Calu3 (cell line): ENCODE measurements around the gene SEC16A. TPM values are rescaled to one million over a fixed set of nuclear protein-coding genes. Genes with fewer than 3 reads are reported as not detected.

Experiments used
- BruUV-seq: library from RNA; stranded (reverse); fragments of 400-500 nt; replicated peaks from 2 replicates; lab custom pipeline; 2021; lab: Mats Ljungman, UMichigan
- CTCF ChIA-PET: fragments of 300-600 bp; sonication (Branson Sonifier 250); formaldehyde crosslinking; loops from one replicate; lab custom pipeline; 2022; ENCODE audit warnings: antibody characterized with exemption; lab: Charles Lee
- DNase-seq: peaks from one replicate; pipeline ENCODE4 v3.0.0; 2022
- H3K27ac Mint-ChIP-seq: one replicate; pipeline ENCODE4 v1.8.0; 2022; ENCODE audit warnings: mixed read lengths; ENCODE audit not compliant: unreplicated experiment
- H3K27me3 Mint-ChIP-seq: one replicate; pipeline ENCODE4 v1.8.0; 2022; ENCODE audit warnings: mixed read lengths; ENCODE audit not compliant: unreplicated experiment
- H3K36me3 Mint-ChIP-seq: one replicate; pipeline ENCODE4 v1.8.0; 2022; ENCODE audit warnings: mild to moderate bottlenecking, moderate library complexity, mixed read lengths; ENCODE audit not compliant: insufficient read depth, unreplicated experiment
- H3K4me1 Mint-ChIP-seq: one replicate; pipeline ENCODE4 v1.8.0; 2022; ENCODE audit warnings: mild to moderate bottlenecking, low read depth, mixed read lengths; ENCODE audit not compliant: unreplicated experiment
- H3K4me3 Mint-ChIP-seq: one replicate; pipeline ENCODE4 v1.8.0; 2022; ENCODE audit warnings: mild to moderate bottlenecking, low read depth, moderate library complexity, mixed read lengths; ENCODE audit not compliant: unreplicated experiment
- H3K9me3 Mint-ChIP-seq: one replicate; pipeline ENCODE4 v1.8.0; 2022; ENCODE audit warnings: low read depth, mixed read lengths; ENCODE audit not compliant: unreplicated experiment
- CTCF ChIP-seq: fragments of 200-600 bp; IDR thresholded peaks from one replicate; pipeline ENCODE4 v1.8.0; 2022; ENCODE audit warnings: antibody characterized with exemption; ENCODE audit not compliant: unreplicated experiment
- intact Hi-C: fragments of 100-400 bp; cut with micrococcal nuclease; formaldehyde crosslinking; loops from one replicate; pipeline ENCODE4 v1.10.0; 2022; ENCODE audit not compliant: unreplicated experiment
- total RNA-seq: library from RNA; stranded (reverse); gene quantifications from 2 replicates; pipeline ENCODE4 v1.2.3, GENCODE V29; 2022

SEC16A gene
- total RNA-seq, 1 experiment from 2014 or later = 48.9 TPM

GRCh38 chr9:136495238-136495800 is 12.5 kb upstream of the SEC16A start:
- no peaks in the 10 kb centered on the region for H3K9me3 Mint-ChIP-seq
- no peaks in the 10 kb centered on the region for H3K27me3 Mint-ChIP-seq
- no TSS peak for BruUV-seq
- no peak overlapping the region for H3K27ac Mint-ChIP-seq
- CTCF ChIA-PET = no interaction called here
- no peak overlapping the region for H3K4me3 Mint-ChIP-seq
- no peaks in the 10 kb centered on the region for H3K36me3 Mint-ChIP-seq
- no peaks in the 10 kb centered on the region for H3K4me1 Mint-ChIP-seq
- DNase-seq = no peak
- TF ChIP-seq CTCF = no peak
- intact Hi-C loops = no loop called here

- H3K9me3 Mint-ChIP-seq = no peaks in the 10 kb centered on the region
- no peak for DNase-seq
- intact Hi-C loops = no loop called here
- no peak overlapping the region for H3K4me3 Mint-ChIP-seq
- no peak overlapping the region for H3K27ac Mint-ChIP-seq
- no peak for TF ChIP-seq CTCF
- no TSS peak for BruUV-seq
- no peaks in the 10 kb centered on the region for H3K36me3 Mint-ChIP-seq
- CTCF ChIA-PET = no interaction called here
- H3K27me3 Mint-ChIP-seq = no peaks in the 10 kb centered on the region
- no peaks in the 10 kb centered on the region for H3K4me1 Mint-ChIP-seq
These were observed 11.8 kb upstream of the SEC16A start for GRCh38 chr9:136494531-136495215.

GRCh38 chr9:136494012-136494411 is 11.2 kb upstream of the SEC16A start:
- Mint-ChIP-seq H3K4me1 (no peaks in the 10 kb centered on the region), H3K27me3 (no peaks in the 10 kb centered on the region), H3K36me3 (no peaks in the 10 kb centered on the region), H3K27ac (no peak overlapping the region), H3K4me3 (no peak overlapping the region), H3K9me3 (no peaks in the 10 kb centered on the region)
- no peak for TF ChIP-seq CTCF
- CTCF ChIA-PET = no interaction called here
- BruUV-seq = no TSS peak
- no peak for DNase-seq
- intact Hi-C loops = no loop called here

GRCh38 chr9:136493567-136493971 is 10.7 kb upstream of the SEC16A start:
- no TSS peak for BruUV-seq
- no peak overlapping the region for H3K27ac Mint-ChIP-seq
- no peaks in the 10 kb centered on the region for H3K27me3 Mint-ChIP-seq
- H3K9me3 Mint-ChIP-seq = no peaks in the 10 kb centered on the region
- no peak overlapping the region for H3K4me3 Mint-ChIP-seq
- intact Hi-C loops = no loop called here
- H3K4me1 Mint-ChIP-seq = no peaks in the 10 kb centered on the region
- no peaks in the 10 kb centered on the region for H3K36me3 Mint-ChIP-seq
- CTCF ChIA-PET = no interaction called here
- TF ChIP-seq CTCF = no peak
- DNase-seq = no peak
